ENCODE data around the gene SLC6A15. TPM values are rescaled to one million over a fixed set of nuclear protein-coding genes. Genes with fewer than 3 reads are reported as not detected.

SLC6A15 gene
- total and polyA plus RNA-seq, 2 donors (not counting 1 experiment from before 2014, with no cell fraction given) = 0.39 TPM; not detected in 1

- H3K27ac Mint-ChIP-seq = no peak overlapping the region
- DNase-seq (no peak), ATAC-seq (ENCODE audit: low read depth) (no peak)
- H3K4me1 Mint-ChIP-seq = no peaks in the 10 kb centered on the region
- Histone ChIP-seq H3K27me3 (replicated peaks in 1 of 4; ENCODE audit: control extremely low read depth in 1 of 4, control insufficient read depth in 3 of 4, insufficient read depth in 4 of 4, low read length in 3 of 4) (no peaks in the 10 kb centered on the region), H2AFZ (ENCODE audit: insufficient read depth, low read depth, low read length, poor library complexity, severe bottlenecking) (no peak overlapping the region), H4K20me1 (ENCODE audit: control insufficient read depth, insufficient read depth, low read length, poor library complexity, severe bottlenecking) (no peaks in the 10 kb centered on the region), H3K4me1 (ENCODE audit: control insufficient read depth in 2 of 2, insufficient read depth in 2 of 2, low read length in 2 of 2) (no peaks in the 10 kb centered on the region), H3K4me3 (ENCODE audit: control extremely low read depth in 1 of 5, extremely low read depth in 1 of 5, insufficient read depth in 1 of 5, low read depth in 2 of 5, low read length in 4 of 5) (no peak overlapping the region), H3K9me3 (ENCODE audit: control extremely low read depth in 1 of 3, control insufficient read depth in 2 of 3, insufficient read depth in 1 of 3, low read length in 2 of 3) (no peaks in the 10 kb centered on the region), H3K9ac (ENCODE audit: low read length) (no peak overlapping the region), H3K36me3 (replicated peaks in 1 of 2; ENCODE audit: control extremely low read depth in 1 of 2, control insufficient read depth in 1 of 2, extremely low read depth in 1 of 2, insufficient read depth in 2 of 2, low read length in 1 of 2) (no peaks in the 10 kb centered on the region), H3K27ac (ENCODE audit: low read length in 2 of 2) (no peak overlapping the region), H3K79me2 (ENCODE audit: control insufficient read depth, insufficient read depth, low read length) (no peaks in the 10 kb centered on the region), H3K4me2 (replicated peaks; ENCODE audit: low read depth, low read length, poor library complexity, severe bottlenecking) (no peak overlapping the region)
- TF ChIP-seq CTCF (IDR thresholded peaks at IDR 0.05) (no peak), EZH2 (IDR thresholded peaks at IDR 0.05; ENCODE audit: borderline replicate concordance, insufficient read depth, low read depth, low read length, poor library complexity, severe bottlenecking) (no peak)
- 100% methylated on average over 1 of the region's 2 CpGs for WGBS (ENCODE audit: insufficient coverage)
- H3K27me3 Mint-ChIP-seq = no peaks in the 10 kb centered on the region
- no peaks in the 10 kb centered on the region for H3K9me3 Mint-ChIP-seq (ENCODE audit: insufficient read depth)
- intact Hi-C loops (cut with micrococcal nuclease) = no loop called here
- no peak overlapping the region for H3K4me3 Mint-ChIP-seq
- ChIA-PET POLR2A (no interaction called here), CTCF (no interaction called here)
Observed at GRCh38 chr12:84860718-84861117, 51.9 kb downstream of the SLC6A15 start.

GRCh38 chr12:84858796-84859195 lies 53.8 kb downstream of the SLC6A15 start:
- POLR2A ChIA-PET = no interaction called here
- H3K9me3 ChIP-seq (ENCODE audit: control extremely low read depth in 1 of 3, control insufficient read depth in 2 of 3, insufficient read depth in 1 of 3, low read length in 2 of 3) = no peaks in the 10 kb centered on the region
- H3K27ac Mint-ChIP-seq = no peak overlapping the region
- DNase-seq (no peak), ATAC-seq (ENCODE audit: low read depth) (no peak)
- H3K4me3 ChIP-seq (ENCODE audit: control extremely low read depth in 1 of 5, extremely low read depth in 1 of 5, insufficient read depth in 1 of 5, low read depth in 2 of 5, low read length in 4 of 5) = no peak overlapping the region
- H4K20me1 ChIP-seq (ENCODE audit: control insufficient read depth, insufficient read depth, low read length, poor library complexity, severe bottlenecking) = no peaks in the 10 kb centered on the region
- TF ChIP-seq CTCF (IDR thresholded peaks at IDR 0.05) = no peak
- TF ChIP-seq EZH2 (IDR thresholded peaks at IDR 0.05; ENCODE audit: borderline replicate concordance, insufficient read depth, low read depth, low read length, poor library complexity, severe bottlenecking) = no peak
- H3K4me1 Mint-ChIP-seq = no peaks in the 10 kb centered on the region
- WGBS (ENCODE audit: insufficient coverage) = 63% methylated on average over 1 of the region's 2 CpGs
- intact Hi-C loops (cut with micrococcal nuclease) = no loop called here
- no peaks in the 10 kb centered on the region for H3K27me3 ChIP-seq (replicated peaks in 1 of 4; ENCODE audit: control extremely low read depth in 1 of 4, control insufficient read depth in 3 of 4, insufficient read depth in 4 of 4, low read length in 3 of 4)
- no peak overlapping the region for H3K4me2 ChIP-seq (replicated peaks; ENCODE audit: low read depth, low read length, poor library complexity, severe bottlenecking)
- no peak overlapping the region for H3K4me3 Mint-ChIP-seq
- CTCF ChIA-PET = no interaction called here
- no peaks in the 10 kb centered on the region for H3K79me2 ChIP-seq (ENCODE audit: control insufficient read depth, insufficient read depth, low read length)
- H3K9ac ChIP-seq (ENCODE audit: low read length) = no peak overlapping the region
- no peaks in the 10 kb centered on the region for H3K27me3 Mint-ChIP-seq
- no peaks in the 10 kb centered on the region for H3K9me3 Mint-ChIP-seq (ENCODE audit: insufficient read depth)
- no peaks in the 10 kb centered on the region for H3K36me3 ChIP-seq (replicated peaks in 1 of 2; ENCODE audit: control extremely low read depth in 1 of 2, control insufficient read depth in 1 of 2, extremely low read depth in 1 of 2, insufficient read depth in 2 of 2, low read length in 1 of 2)
- no peaks in the 10 kb centered on the region for H3K4me1 ChIP-seq (ENCODE audit: control insufficient read depth in 2 of 2, insufficient read depth in 2 of 2, low read length in 2 of 2)
- H2AFZ ChIP-seq (ENCODE audit: insufficient read depth, low read depth, low read length, poor library complexity, severe bottlenecking) = no peak overlapping the region
- no peak overlapping the region for H3K27ac ChIP-seq (ENCODE audit: low read length in 2 of 2)

Measured in B cell (primary cell).